HepG2 (cell line): Measurements from ENCODE around the gene COPZ2. TPM values are rescaled to one million over a fixed set of nuclear protein-coding genes. Genes with fewer than 3 reads are reported as not detected.
A peak's percentile ranks its signal among the peaks of the same experiment; 100 is the strongest.

Experiments used
- CEBPG ChIP-seq: IDR thresholded peaks from 2 replicates; pipeline ENCODE4 v1.6.1; 2016
- EEA1 ChIP-seq: sonication (generic); formaldehyde crosslinking; IDR thresholded peaks from 2 replicates; pipeline ENCODE4 v1.5.1; 2020; ENCODE audit warnings: mild to moderate bottlenecking, missing genetic modification reagents, borderline replicate concordance
- FOXK1 ChIP-seq: sonication (generic); formaldehyde crosslinking; IDR thresholded peaks from 2 replicates; pipeline ENCODE4 v1.4.0; 2020; ENCODE audit warnings: low read depth, missing genetic modification reagents, borderline replicate concordance
- HES4 ChIP-seq: sonication (generic); formaldehyde crosslinking; IDR thresholded peaks from 2 replicates; pipeline ENCODE4 v1.9.0; 2021; ENCODE audit warnings: mild to moderate bottlenecking, missing genetic modification reagents, borderline replicate concordance
- HIVEP1 ChIP-seq: sonication (generic); formaldehyde crosslinking; IDR thresholded peaks from 2 replicates; pipeline ENCODE4 v1.4.0; 2020; ENCODE audit warnings: mild to moderate bottlenecking, missing genetic modification reagents
- KMT2B ChIP-seq: IDR thresholded peaks from 2 replicates; pipeline ENCODE4 v1.6.1; 2016; ENCODE audit warnings: missing genetic modification reagents, missing compliant biosample characterization
- MAFF ChIP-seq: IDR thresholded peaks from 2 replicates; pipeline ENCODE4 v1.6.1; 2011; ENCODE audit warnings: low read depth, low read length, improper control_type of control experiment
- MYNN ChIP-seq: sonication (generic); formaldehyde crosslinking; IDR thresholded peaks from 2 replicates; pipeline ENCODE4 v1.4.0; 2020; ENCODE audit warnings: mild to moderate bottlenecking, low read depth, missing genetic modification reagents
- PBX3 ChIP-seq: sonication (generic); formaldehyde crosslinking; IDR thresholded peaks from 2 replicates; pipeline ENCODE4 v1.8.1; 2023; ENCODE audit warnings: missing genetic modification reagents, inconsistent platforms, borderline replicate concordance
- SNAPC2 ChIP-seq: sonication (generic); formaldehyde crosslinking; IDR thresholded peaks from 2 replicates; pipeline ENCODE4 v1.8.1; 2022; ENCODE audit warnings: mild to moderate bottlenecking, missing genetic modification reagents
- TEAD2 ChIP-seq: sonication (generic); formaldehyde crosslinking; IDR thresholded peaks from 2 replicates; pipeline ENCODE4 v1.9.0; 2021; ENCODE audit warnings: missing genetic modification reagents
- ZBTB34 ChIP-seq: sonication (generic); formaldehyde crosslinking; IDR thresholded peaks from 2 replicates; pipeline ENCODE4 v1.8.0; 2022; ENCODE audit warnings: mild to moderate bottlenecking, missing genetic modification reagents
- ZBTB38 ChIP-seq: sonication (generic); formaldehyde crosslinking; IDR thresholded peaks from 2 replicates; pipeline ENCODE4 v1.5.1; 2020; ENCODE audit warnings: mild to moderate bottlenecking, missing genetic modification reagents
- ZBTB49 ChIP-seq: sonication (generic); formaldehyde crosslinking; IDR thresholded peaks from 2 replicates; pipeline ENCODE4 v1.4.0; 2020; ENCODE audit warnings: missing genetic modification reagents, borderline replicate concordance
- ZGPAT ChIP-seq: IDR thresholded peaks from 2 replicates; pipeline ENCODE4 v1.6.1; 2016; ENCODE audit warnings: mild to moderate bottlenecking
- ZNF432 ChIP-seq: sonication (generic); formaldehyde crosslinking; IDR thresholded peaks from 2 replicates; pipeline ENCODE4 v1.5.0; 2020; ENCODE audit warnings: missing genetic modification reagents, mild to moderate bottlenecking, borderline replicate concordance
- ZNF597 ChIP-seq: sonication (generic); formaldehyde crosslinking; IDR thresholded peaks from 2 replicates; pipeline ENCODE4 v1.5.0; 2020; ENCODE audit warnings: missing genetic modification reagents
- ZXDC ChIP-seq: sonication (generic); formaldehyde crosslinking; IDR thresholded peaks from 2 replicates; pipeline ENCODE4 v1.5.0; 2020; ENCODE audit warnings: mild to moderate bottlenecking, missing genetic modification reagents
- polyA plus RNA-seq, 8 experiments: library from polyadenylated mRNA; depleted of rRNA in 3 of 8; stranded (reverse) in 7 of 8; unstranded in 1 of 8; fragments of >200 nt; fragmentation: Illumina TruSeq in 4 of 8; extraction: Trizol in 4 of 8; gene quantifications; 2 replicates each; pipeline versions ENCODE4 v1.2.1 to v1.2.3, GENCODE V29; 2011 to 2016; ENCODE audit warnings: low read depth in 4 of 8, missing spikeins in 1 of 8, mixed read lengths in 1 of 8; ENCODE audit not compliant: insufficient read depth in 1 of 8
- total RNA-seq, 5 experiments: library from RNA; depleted of rRNA; stranded (reverse); fragments of >200 nt; fragmentation: Illumina TruSeq; extraction: Trizol; gene quantifications; 2 replicates each; pipeline ENCODE4 v1.2.3, GENCODE V29; 2016; ENCODE audit warnings: low read depth in 1 of 5

COPZ2 gene
- total and polyA plus RNA-seq, 2 of the 13 experiments (the other 11 are each of a cell fraction or from before 2014, with no cell fraction given) = 0.61 to 1.5 TPM

GRCh38 chr17:48037036-48037837 is at the start of gene COPZ2 (continued):
- TF ChIP-seq TEAD2 (CRISPR knock-in tag) = no peak
- TF ChIP-seq SNAPC2 (CRISPR knock-in tag) = 0 out of 2 replicates have a peak, but pooled peaks have one; percentile 37
- no peak for TF ChIP-seq ZBTB49 (CRISPR knock-in tag)
- no peak for TF ChIP-seq MYNN (CRISPR knock-in tag)
- TF ChIP-seq FOXK1 = 0 out of 2 replicates have a peak, but pooled peaks have one; percentile 15
- TF ChIP-seq KMT2B = no peak
- TF ChIP-seq HES4 (CRISPR knock-in tag) = no peak
- no peak for TF ChIP-seq MAFF
- TF ChIP-seq PBX3 = no peak
- no peak for TF ChIP-seq EEA1 (CRISPR knock-in tag)
- no peak for TF ChIP-seq ZBTB38 (CRISPR knock-in tag)
- no peak for TF ChIP-seq ZNF597 (CRISPR knock-in tag)
- TF ChIP-seq ZGPAT (CRISPR knock-in tag) = peak; percentile 75
- peak; percentile 62; the same call in 1 of the 2 replicates for TF ChIP-seq HIVEP1
- no peak for TF ChIP-seq ZBTB34 (CRISPR knock-in tag)
- TF ChIP-seq ZNF432 (CRISPR knock-in tag) = no peak
- no peak for TF ChIP-seq CEBPG (CRISPR knock-in tag)
- TF ChIP-seq ZXDC (CRISPR knock-in tag) = no peak
